Stimulated activated CD4-positive, alpha-beta T cell treated with anti-CD3 and anti-CD28 coated beads, Interleukin-12 subunit alpha, Interleukin-12 subunit beta, amount 100 ng/mL, for 24 hours (primary cell): ENCODE data around the gene NCOA3.
"Not testable (repeated sequence)": the region's sequence is repeated elsewhere in the genome, so short reads cannot be mapped to it uniquely, and the experiment has no call there.

Source experiments
- DNase-seq, 2 experiments: peaks; one replicate each; pipeline ENCODE4 v3.0.0-alpha.2; 2020; ENCODE audit warnings: low read depth in 2 of 2

NCOA3 gene

GRCh38 chr20:47535994-47536393 lies 34.3 kb downstream of the NCOA3 start:
- DNase-seq = no peak

GRCh38 chr20:47540443-47541354 lies 39.0 kb downstream of the NCOA3 start:
- no peak for DNase-seq

GRCh38 chr20:47541355-47541922 lies 39.8 kb downstream of the NCOA3 start:
- DNase-seq = no peak

- no peak for DNase-seq
Observed at GRCh38 chr20:47543006-47543431, 41.3 kb downstream of the NCOA3 start.

- no peak for DNase-seq
Observed at GRCh38 chr20:47544240-47544639, 42.6 kb downstream of the NCOA3 start.

GRCh38 chr20:47544852-47545251 lies 43.2 kb downstream of the NCOA3 start:
- DNase-seq = no peak

GRCh38 chr20:47545499-47545898 lies 43.8 kb downstream of the NCOA3 start:
- no peak for DNase-seq

- DNase-seq = no peak
Observed at GRCh38 chr20:47546184-47547033, 44.7 kb downstream of the NCOA3 start.

- DNase-seq = no peak
Observed at GRCh38 chr20:47547034-47547387, 45.3 kb downstream of the NCOA3 start.

GRCh38 chr20:47549671-47550070 lies 48.0 kb downstream of the NCOA3 start:
- no peak for DNase-seq

- DNase-seq = no peak
Observed at GRCh38 chr20:47551222-47551621, 49.5 kb downstream of the NCOA3 start.

- no peak for DNase-seq
Observed at GRCh38 chr20:47551841-47552240, 50.2 kb downstream of the NCOA3 start.

GRCh38 chr20:47552996-47553395 lies 51.3 kb downstream of the NCOA3 start:
- DNase-seq = no peak

- DNase-seq = not testable (repeated sequence)
Observed at GRCh38 chr20:47553594-47554235, 52.0 kb downstream of the NCOA3 start.

GRCh38 chr20:47554283-47554682 lies 52.6 kb downstream of the NCOA3 start:
- DNase-seq = not testable (repeated sequence)

- DNase-seq = no peak
Observed at GRCh38 chr20:47557218-47557617, 55.5 kb downstream of the NCOA3 start.

- no peak for DNase-seq
Observed at GRCh38 chr20:47557791-47558190, 56.1 kb downstream of the NCOA3 start.

- DNase-seq = no peak
Observed at GRCh38 chr20:47558295-47559066, 56.8 kb downstream of the NCOA3 start.

- DNase-seq = no peak
Observed at GRCh38 chr20:47559141-47559540, 57.5 kb downstream of the NCOA3 start.

- DNase-seq = no peak
Observed at GRCh38 chr20:47561180-47561579, 59.5 kb downstream of the NCOA3 start.
